Thyroid gland (tissue), 4 donors: ENCODE measurements around the gene PHACTR1. TPM values are rescaled to one million over a fixed set of nuclear protein-coding genes. Genes with fewer than 3 reads are reported as not detected.

Experiments used
- DNase-seq, 2 donors: peaks; one replicate each; pipeline ENCODE4 v3.0.0-alpha.2; 2019
- H3K27ac ChIP-seq, 3 donors: fragments of 200-600 bp; sonication (generic); 1 replicate in 2 of 3; 2 replicates in 1 of 3; pipeline ENCODE4 v1.5.1; 2016 to 2019; ENCODE audit warnings: mild to moderate bottlenecking in 1 of 3, moderate library complexity in 1 of 3
- H3K27me3 ChIP-seq: fragments of 200-600 bp; sonication (generic); one replicate; pipeline ENCODE4 v1.5.1; 2019
- H3K36me3 ChIP-seq, 2 donors: fragments of 200-600 bp; sonication (generic); one replicate each; pipeline ENCODE4 v1.5.1; 2016 to 2019
- H3K4me1 ChIP-seq, 2 donors: fragments of 200-600 bp; sonication (generic); one replicate each; pipeline ENCODE4 v1.5.1; 2017 to 2019
- H3K4me3 ChIP-seq, 3 donors: fragments of 200-600 bp; sonication (generic); replicated peaks in 1 of 3; 1 replicate in 2 of 3; 2 replicates in 1 of 3; pipeline ENCODE4 v1.5.1; 2016; ENCODE audit warnings: mild to moderate bottlenecking in 1 of 3
- H3K9me3 ChIP-seq: fragments of 200-600 bp; sonication (generic); one replicate; pipeline ENCODE4 v1.5.1; 2017
- CTCF ChIP-seq, 6 experiments: fragments of 200-600 bp in 3 of 6; fragments of 450-650 bp in 3 of 6; sonication (generic) in 3 of 6; IDR thresholded peaks; one replicate each; pipeline ENCODE4 v1.5.1; 2016 to 2019; ENCODE audit warnings: antibody characterized with exemption in 6 of 6, mild to moderate bottlenecking in 2 of 6, inconsistent platforms in 1 of 6, moderate library complexity in 1 of 6
- POLR2A ChIP-seq, 2 donors: fragments of 450-650 bp; IDR thresholded peaks; one replicate each; pipeline ENCODE4 v1.6.1; 2017; ENCODE audit warnings: antibody characterized with exemption in 2 of 2, mild to moderate bottlenecking in 2 of 2, moderate library complexity in 1 of 2
- WGBS, 2 donors: methylation state at CpG; one replicate each; pipeline ENCODE4 v1.1.5; 2017; 5-methylcytosine and 5-hydroxymethylcytosine counted together
- intact Hi-C: fragments of 100-400 bp; cut with DNase I; formaldehyde crosslinking; loops from one replicate; pipeline ENCODE4 v1.15.1; 2023
- total RNA-seq, 4 donors: library from RNA; depleted of rRNA; stranded (reverse); fragments of >200 nt; gene quantifications; one replicate each; pipeline ENCODE4 v1.2.3, GENCODE V29; 2016

PHACTR1 gene
- total RNA-seq, 4 donors from 2014 or later = 2.9 to 8.6 (median 4.4) TPM

GRCh38 chr6:13297391-13297790, 580.8 kb downstream of the PHACTR1 start:
- Histone ChIP-seq H3K36me3 (peaks cover 0 to 9% of the 10 kb centered on the region in 2 donors), H3K9me3 (no peaks in the 10 kb centered on the region), H3K4me1 (no peaks in the 10 kb centered on the region), H3K27me3 (no peaks in the 10 kb centered on the region), H3K4me3 (no peak overlapping the region), H3K27ac (no peak overlapping the region)
- intact Hi-C loops = no loop called here
- no peak for DNase-seq
- TF ChIP-seq CTCF (IDR thresholded peaks at IDR 0.05) = no peak
- no peak for TF ChIP-seq POLR2A (IDR thresholded peaks at IDR 0.05)
- 89 to 92% methylated on average over 4 to 5 of the region's 5 CpGs for WGBS, 2 donors

GRCh38 chr6:13298446-13298845, 581.9 kb downstream of the PHACTR1 start:
- intact Hi-C loops = no loop called here
- Histone ChIP-seq H3K9me3 (no peaks in the 10 kb centered on the region), H3K36me3 (peaks cover 0 to 11% of the 10 kb centered on the region in 2 donors), H3K4me3 (no peak overlapping the region), H3K27ac (no peak overlapping the region), H3K27me3 (no peaks in the 10 kb centered on the region), H3K4me1 (peaks cover 0 to 3% of the 10 kb centered on the region in 2 donors)
- WGBS, 2 donors = 69 to 86% methylated on average over 3 of the region's 3 CpGs
- no peak for DNase-seq
- TF ChIP-seq CTCF (IDR thresholded peaks at IDR 0.05) (no peak), POLR2A (IDR thresholded peaks at IDR 0.05) (no peak)

- Histone ChIP-seq H3K4me1 (peaks cover 0 to 10% of the 10 kb centered on the region in 2 donors), H3K9me3 (no peaks in the 10 kb centered on the region), H3K27me3 (no peaks in the 10 kb centered on the region), H3K27ac (no peak overlapping the region), H3K36me3 (peaks cover 0 to 11% of the 10 kb centered on the region in 2 donors), H3K4me3 (no peak overlapping the region)
- intact Hi-C loops = no loop called here
- WGBS, 2 donors = 92 to 95% methylated on average over 11 of the region's 11 CpGs
- no peak for DNase-seq
- TF ChIP-seq CTCF (IDR thresholded peaks at IDR 0.05) (no peak), POLR2A (IDR thresholded peaks at IDR 0.05) (no peak)
Measured at GRCh38 chr6:13299403-13299821, 582.8 kb downstream of the PHACTR1 start.

- no peak overlapping the region for H3K4me3 ChIP-seq
- H3K4me1 ChIP-seq = peaks cover 0 to 10% of the 10 kb centered on the region in 2 donors
- H3K36me3 ChIP-seq = peaks cover 0 to 6% of the 10 kb centered on the region in 2 donors
- intact Hi-C loops = no loop called here
- no peaks in the 10 kb centered on the region for H3K27me3 ChIP-seq
- DNase-seq = no peak
- H3K27ac ChIP-seq = no peak overlapping the region
- WGBS, 2 donors = 84 to 93% methylated on average over 6 of the region's 6 CpGs
- no peak for TF ChIP-seq CTCF (IDR thresholded peaks at IDR 0.05)
- H3K9me3 ChIP-seq = no peaks in the 10 kb centered on the region
Measured at GRCh38 chr6:13299918-13300317, 583.4 kb downstream of the PHACTR1 start.

- Histone ChIP-seq H3K27me3 (no peaks in the 10 kb centered on the region), H3K4me3 (no peak overlapping the region), H3K27ac (no peak overlapping the region), H3K9me3 (no peaks in the 10 kb centered on the region), H3K4me1 (peaks cover 0 to 10% of the 10 kb centered on the region in 2 donors), H3K36me3 (peaks cover 0 to 3% of the 10 kb centered on the region in 2 donors)
- TF ChIP-seq CTCF (IDR thresholded peaks at IDR 0.05) (no peak), POLR2A (IDR thresholded peaks at IDR 0.05) (no peak)
- intact Hi-C loops = no loop called here
- WGBS, 2 donors = 86 to 90% methylated on average over 9 of the region's 9 CpGs
- no peak for DNase-seq
Measured at GRCh38 chr6:13300643-13301590, 584.4 kb downstream of the PHACTR1 start.
